Measurements from ENCODE around the gene IGSF10.

Gene IGSF10

GRCh38 chr3:151467069-151467468 is 6.2 kb upstream of the IGSF10 start:
- intact Hi-C loops (cut with DNase I), result loop anchor here (10.0 kb wide), 1 partner anchor 198 kb away; no protein-coding TSS in a partner anchor

GRCh38 chr3:151462991-151463390 is 2.1 kb upstream of the IGSF10 start:
- DNase-seq, result no peak
- intact Hi-C loops (cut with DNase I), result loop anchor here (10.0 kb wide), 1 partner anchor 202 kb away; no protein-coding TSS in a partner anchor

More at GRCh38 chr3:151467069-151467468, 6.2 kb upstream of the IGSF10 start:
- DNase-seq, result no peak

- intact Hi-C loops (cut with DNase I), result loop anchor here (10.0 kb wide), 1 partner anchor 202 kb away; no protein-coding TSS in a partner anchor
- no peak for DNase-seq
Observed at GRCh38 chr3:151462278-151462780, 1.5 kb upstream of the IGSF10 start.

GRCh38 chr3:151460228-151460627 is 633 bp downstream of the IGSF10 start:
- DNase-seq, result no peak
- intact Hi-C loops (cut with DNase I), result loop anchor here (10.0 kb wide), 1 partner anchor 205 kb away; no protein-coding TSS in a partner anchor

GRCh38 chr3:151459358-151459757 is 1.5 kb downstream of the IGSF10 start:
- DNase-seq, result no peak
- intact Hi-C loops (cut with DNase I), result no loop called here

- intact Hi-C loops (cut with DNase I), result no loop called here
- DNase-seq, result no peak
Observed at GRCh38 chr3:151456065-151456464, 4.8 kb downstream of the IGSF10 start.

- intact Hi-C loops (cut with DNase I), result no loop called here
- no peak for DNase-seq
Observed at GRCh38 chr3:151452841-151453240, 8.0 kb downstream of the IGSF10 start.

GRCh38 chr3:151452368-151452767 is 8.5 kb downstream of the IGSF10 start:
- intact Hi-C loops (cut with DNase I), result no loop called here
- DNase-seq, result no peak

- no peak for DNase-seq
- intact Hi-C loops (cut with DNase I), result no loop called here
Observed at GRCh38 chr3:151446002-151446340, 14.9 kb downstream of the IGSF10 start.

GRCh38 chr3:151445273-151446001 is 15.4 kb downstream of the IGSF10 start:
- DNase-seq, result no peak
- intact Hi-C loops (cut with DNase I), result no loop called here

- no peak for DNase-seq
- intact Hi-C loops (cut with DNase I), result no loop called here
Observed at GRCh38 chr3:151443583-151443982, 17.3 kb downstream of the IGSF10 start.

GRCh38 chr3:151440940-151441339 is 19.9 kb downstream of the IGSF10 start:
- intact Hi-C loops (cut with DNase I), result no loop called here
- DNase-seq, result no peak

- peak in 16 of 42 donors; percentile 15 to 73 (median 36) for DNase-seq
- intact Hi-C loops (cut with DNase I), result loop anchor here (5.0 kb wide), 1 partner anchor 403 kb away; no protein-coding TSS in a partner anchor
Observed at GRCh38 chr3:151439652-151440125, 21.2 kb downstream of the IGSF10 start.

- intact Hi-C loops (cut with DNase I), result loop anchor here (5.0 kb wide), 1 partner anchor 404 kb away; no protein-coding TSS in a partner anchor
- DNase-seq, result no peak
Observed at GRCh38 chr3:151437906-151438305, 23.0 kb downstream of the IGSF10 start.

GRCh38 chr3:151436675-151437446 is 24.0 kb downstream of the IGSF10 start:
- intact Hi-C loops (cut with DNase I), result loop anchor here (5.0 kb wide), 1 partner anchor 405 kb away; no protein-coding TSS in a partner anchor

GRCh38 chr3:151434151-151434890 is 26.5 kb downstream of the IGSF10 start:
- intact Hi-C loops (cut with DNase I), result no loop called here
- no peak for DNase-seq

More at GRCh38 chr3:151436675-151437446, 24.0 kb downstream of the IGSF10 start:
- no peak for DNase-seq

- intact Hi-C loops (cut with DNase I), result no loop called here
Observed at GRCh38 chr3:151432616-151433372, 28.1 kb downstream of the IGSF10 start.

GRCh38 chr3:151431940-151432339 is 28.9 kb downstream of the IGSF10 start:
- DNase-seq, result no peak
- intact Hi-C loops (cut with DNase I), result no loop called here

More at GRCh38 chr3:151432616-151433372, 28.1 kb downstream of the IGSF10 start:
- DNase-seq, result no peak

All from head of caudate nucleus (tissue), 42 donors.